Endothelial cell of hepatic sinusoid (primary cell): ENCODE measurements around the gene MED6.

Experiments used
- in situ Hi-C: cut with HindIII; loops from 2 replicates; pipeline ENCODE4 v1.10.0; 2017; ENCODE audit warnings: low sequenced_read_pairs

The MED6 gene

GRCh38 chr14:70601162-70601561 lies 707 bp upstream of the MED6 start:
- in situ Hi-C loops = no loop called here

GRCh38 chr14:70599345-70599744 lies 1.1 kb downstream of the MED6 start:
- in situ Hi-C loops = no loop called here

GRCh38 chr14:70597731-70598130 lies 2.7 kb downstream of the MED6 start:
- in situ Hi-C loops = no loop called here

- in situ Hi-C loops = no loop called here
Observed at GRCh38 chr14:70595443-70596185, 4.8 kb downstream of the MED6 start.

DNA sequence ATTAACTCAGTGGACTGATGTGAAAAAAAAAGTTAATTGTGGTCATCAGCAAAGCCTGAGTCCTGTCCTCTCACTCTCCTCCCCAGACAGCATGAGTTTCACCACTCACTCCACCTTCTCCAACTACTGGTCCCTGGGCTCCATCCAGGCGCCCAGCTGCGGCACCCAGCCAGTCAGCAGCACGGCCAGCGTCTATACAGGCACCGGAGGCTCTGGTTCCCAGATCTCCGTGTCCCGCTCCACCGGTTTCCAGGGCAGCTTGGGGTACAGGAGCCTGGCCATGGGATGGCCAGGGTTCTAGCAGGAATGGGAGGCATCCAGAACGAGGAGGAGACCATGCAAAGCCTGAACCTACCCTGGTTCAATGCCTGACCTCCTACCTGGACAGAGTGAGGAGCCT lies 6.0 kb downstream of the MED6 start:
- in situ Hi-C loops = no loop called here

DNA sequence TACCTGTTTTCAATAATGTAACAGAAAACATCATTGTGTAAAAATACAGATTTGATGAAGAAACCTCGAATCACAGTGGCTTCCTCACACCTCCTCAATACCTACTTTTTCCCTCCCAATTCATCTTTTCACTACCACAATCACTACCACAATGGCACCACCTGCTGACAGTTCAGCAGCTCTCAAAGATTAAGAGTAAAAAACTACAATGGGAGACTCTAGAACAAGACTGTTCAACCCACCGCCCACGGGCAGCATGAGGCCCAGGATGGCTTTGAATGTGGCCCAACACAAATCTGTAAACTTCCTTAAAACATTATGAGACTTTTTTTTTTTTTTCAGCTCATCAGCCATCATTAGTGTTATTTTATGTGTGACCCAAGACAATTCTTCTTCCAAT lies 15.2 kb downstream of the MED6 start:
- in situ Hi-C loops = no loop called here

DNA sequence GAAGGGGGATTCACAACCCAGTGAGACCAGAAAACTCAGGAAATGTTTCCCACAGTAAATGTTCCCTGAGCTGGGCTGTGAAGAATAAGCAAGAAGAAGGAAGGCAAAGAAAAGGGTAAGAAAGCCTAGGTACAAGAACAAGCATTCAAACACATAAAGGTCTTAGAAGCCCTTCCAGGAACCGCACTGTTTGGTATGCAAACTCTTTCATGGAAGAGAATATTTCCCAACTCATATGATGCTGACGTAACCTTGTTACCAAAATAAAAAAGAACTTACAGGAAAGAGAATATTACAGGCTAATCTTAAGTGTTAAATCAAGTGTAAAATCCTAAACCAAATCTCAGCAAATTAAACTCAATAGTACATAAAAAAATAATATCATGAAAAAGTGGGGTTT lies 23.6 kb downstream of the MED6 start:
- in situ Hi-C loops = no loop called here

- in situ Hi-C loops = no loop called here
Observed at GRCh38 chr14:70573050-70573449, 27.4 kb downstream of the MED6 start.

- in situ Hi-C loops = no loop called here
Observed at GRCh38 chr14:70571139-70571538, 29.3 kb downstream of the MED6 start.

DNA sequence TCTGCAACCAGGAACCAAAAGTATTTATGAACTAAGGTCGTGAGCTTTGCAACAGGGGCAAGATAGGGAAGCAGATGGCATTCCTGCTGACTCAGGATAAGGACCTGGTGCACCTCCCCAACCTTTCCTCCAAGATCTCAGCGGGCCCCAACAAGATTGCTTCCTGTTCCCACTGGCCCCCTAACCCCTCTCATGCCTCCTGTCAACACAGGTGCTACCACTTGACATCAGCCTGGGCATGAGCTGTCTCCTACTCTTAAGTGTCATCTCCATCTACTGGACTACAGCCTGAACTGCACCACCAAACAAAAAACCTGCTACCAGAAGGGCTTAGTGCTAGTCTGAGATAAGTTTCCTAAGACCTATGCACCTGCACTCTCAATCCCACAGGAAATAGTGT lies 32.7 kb downstream of the MED6 start:
- in situ Hi-C loops = no loop called here

DNA sequence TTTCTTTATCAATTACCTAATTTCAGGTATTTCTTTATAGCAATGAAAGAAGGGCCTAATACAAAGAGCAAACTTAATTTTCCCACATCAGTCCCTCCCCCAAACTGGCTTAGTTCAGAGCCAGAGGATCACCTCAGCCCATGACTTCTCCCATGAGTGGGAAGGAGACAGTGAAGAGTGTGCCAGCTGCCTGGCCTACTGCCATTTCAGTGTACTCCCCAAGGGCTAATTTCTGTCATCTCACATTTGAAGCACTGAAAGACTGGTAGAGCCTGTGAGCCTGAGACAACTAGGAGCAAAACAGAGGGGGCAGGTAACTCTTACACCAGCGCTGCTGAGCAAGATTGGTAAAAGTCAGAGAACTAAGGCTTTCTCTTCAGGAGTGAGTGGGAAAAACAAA lies 36.6 kb downstream of the MED6 start:
- in situ Hi-C loops = no loop called here

DNA sequence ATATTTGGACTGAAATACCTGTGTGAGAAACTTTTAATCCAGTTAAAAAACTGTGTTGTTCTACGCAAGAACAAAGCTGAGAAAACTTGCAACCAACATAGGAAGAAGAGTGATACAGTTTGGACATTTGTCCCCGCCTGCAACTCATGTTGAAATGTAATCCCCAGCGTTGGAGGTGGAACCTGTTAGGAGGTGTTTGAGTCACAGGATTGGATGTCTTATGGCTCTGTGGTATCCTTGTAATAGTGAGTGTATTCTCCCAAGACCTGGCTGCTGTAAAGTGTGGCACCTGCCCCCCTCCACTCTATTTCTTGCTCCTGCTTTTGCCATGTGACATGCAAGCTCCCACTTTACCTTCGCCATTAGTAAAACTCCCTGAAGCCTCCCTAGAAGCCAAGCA lies 37.0 kb downstream of the MED6 start:
- in situ Hi-C loops = no loop called here

DNA sequence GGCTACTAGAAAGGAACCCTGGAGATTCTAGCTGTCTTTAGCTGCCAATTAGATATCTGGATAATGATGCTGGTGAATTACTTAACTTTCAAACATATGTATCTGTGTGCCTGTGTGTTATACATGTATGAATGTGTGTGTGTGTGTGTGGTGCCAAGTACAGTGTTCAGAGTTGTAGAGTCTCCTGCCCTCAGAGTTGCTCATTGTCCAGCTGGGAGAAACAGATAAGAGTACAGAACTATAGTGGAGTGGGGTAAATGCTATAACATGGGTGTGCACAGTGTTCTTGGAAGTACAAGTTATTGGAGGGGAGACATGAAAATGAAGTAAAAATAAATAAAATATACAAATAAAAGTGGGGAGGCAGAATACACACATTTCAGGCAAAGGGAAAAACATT lies 42.1 kb downstream of the MED6 start:
- in situ Hi-C loops = no loop called here

- in situ Hi-C loops = no loop called here
Observed at GRCh38 chr14:70555890-70556289, 44.6 kb downstream of the MED6 start.

GRCh38 chr14:70538087-70538486 lies 62.4 kb downstream of the MED6 start:
- in situ Hi-C loops = no loop called here

GRCh38 chr14:70536830-70537229 lies 63.6 kb downstream of the MED6 start:
- in situ Hi-C loops = no loop called here

GRCh38 chr14:70534904-70535303 lies 65.6 kb downstream of the MED6 start, which contains the start of gene ADAM20:
Gene ADAM20 (minus strand): TSS chr14:70535004. CDS start chr14:70524757, 10,247 bp downstream.
- in situ Hi-C loops = no loop called here
